ENCODE data around the gene CLECL1.
"Not testable (repeated sequence)": the region's sequence is repeated elsewhere in the genome, so short reads cannot be mapped to it uniquely, and the experiment has no call there.

The CLECL1 gene

DNA sequence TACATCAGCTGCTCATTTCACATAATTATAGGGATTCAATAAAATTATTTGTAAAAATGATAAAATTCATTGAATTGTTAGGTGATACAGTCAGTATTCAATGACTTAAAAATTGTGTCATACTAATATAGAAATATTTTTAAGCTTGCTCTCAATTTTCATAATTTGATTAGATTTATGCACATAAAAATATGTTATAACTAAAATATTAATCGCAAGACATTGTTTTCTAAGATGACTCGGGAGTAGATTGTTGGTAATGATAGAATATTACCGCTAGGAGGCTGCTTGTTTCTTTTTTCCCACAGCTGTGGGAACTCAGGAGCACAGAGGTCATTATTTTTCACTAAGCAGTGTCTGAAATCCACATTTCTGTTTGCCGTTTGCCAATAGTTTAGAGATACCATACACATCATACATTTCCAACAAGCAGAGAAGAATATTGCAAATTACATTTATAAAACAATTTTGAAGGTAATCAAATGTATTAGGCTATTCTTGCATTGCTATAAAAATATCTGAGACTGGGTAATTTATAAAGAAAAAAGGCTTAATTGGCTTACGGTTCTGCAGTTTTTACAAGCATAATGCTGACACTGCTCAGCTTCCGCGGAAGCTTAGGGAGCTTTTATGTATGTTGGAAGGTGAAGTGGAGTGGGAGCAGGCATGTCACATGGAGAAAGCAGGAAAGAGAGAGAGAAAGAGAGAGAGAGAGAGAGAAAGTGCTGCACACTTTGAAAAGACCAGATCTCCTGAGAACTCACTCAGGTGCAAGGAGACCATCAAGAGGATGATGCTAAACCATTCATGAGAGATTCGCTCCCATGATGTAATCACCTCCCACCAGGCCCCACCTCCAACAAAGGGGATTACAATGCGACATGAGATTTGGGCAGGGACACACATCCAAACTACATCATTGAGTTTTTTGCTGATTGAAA is 18.6 kb upstream of the CLECL1 start:
- DNase-seq (ENCODE audit: low read depth) = no peak

DNA sequence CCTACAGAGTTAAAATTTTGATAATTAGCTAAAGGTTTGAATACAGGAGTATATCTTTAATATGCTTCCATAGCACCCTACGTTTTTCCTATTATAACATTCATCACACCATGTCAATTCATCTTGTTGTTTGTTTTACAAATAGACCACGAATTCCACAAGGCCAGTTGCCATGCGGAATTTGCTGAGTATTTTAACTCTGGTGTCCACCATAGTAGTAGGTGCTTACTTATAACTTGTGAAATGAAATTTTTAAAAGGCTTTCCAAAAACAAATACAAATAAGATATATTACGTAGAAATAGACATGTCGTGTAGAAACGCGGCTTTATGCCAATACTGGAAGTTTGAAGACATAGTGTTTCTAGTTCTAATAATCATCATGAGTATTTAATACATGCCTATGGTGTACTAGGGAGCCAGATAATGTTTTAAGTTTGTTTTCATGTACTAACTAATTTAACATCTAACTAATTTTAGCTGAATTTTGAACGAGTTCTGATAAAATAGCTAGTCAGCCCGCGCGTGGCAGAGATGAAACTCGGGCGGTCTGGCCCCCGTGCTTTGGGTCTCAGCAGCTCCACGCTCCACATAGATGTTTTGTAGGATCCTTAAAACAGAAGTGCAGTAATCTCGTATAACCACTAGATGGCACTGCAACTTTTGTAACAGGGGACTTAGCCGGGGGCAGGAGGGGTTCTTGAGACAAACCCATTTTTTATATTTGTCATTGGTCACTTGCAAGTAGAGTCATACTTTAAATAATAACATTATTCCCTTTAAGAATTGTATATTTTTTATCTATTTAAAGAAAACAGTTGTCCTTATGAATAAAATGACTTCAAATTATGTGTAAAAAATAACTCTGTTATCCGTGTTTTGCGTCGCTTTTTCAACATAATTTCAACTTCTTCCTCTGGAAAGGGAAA is 17.6 kb upstream of the CLECL1 start:
- DNase-seq (ENCODE audit: low read depth) = no peak

DNA sequence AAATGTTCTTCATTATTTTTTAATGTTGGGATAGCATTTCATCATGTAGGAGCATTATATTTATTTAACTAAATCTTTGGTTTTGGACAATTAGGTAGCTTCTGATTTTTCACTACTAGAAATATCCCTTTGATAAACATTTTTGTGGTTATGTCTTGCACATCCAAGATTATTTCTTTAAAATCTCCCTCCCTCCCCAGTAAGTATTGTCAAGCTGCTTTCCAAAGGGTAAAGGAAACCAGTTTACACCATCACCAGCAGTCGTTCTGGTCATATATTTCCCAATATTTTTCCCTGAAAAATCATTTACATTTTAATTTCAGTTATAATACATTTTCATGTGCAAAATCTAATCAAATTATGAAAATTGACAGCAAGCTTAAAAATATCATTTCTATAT is 16.7 kb upstream of the CLECL1 start:
- DNase-seq (ENCODE audit: low read depth) = no peak

DNA sequence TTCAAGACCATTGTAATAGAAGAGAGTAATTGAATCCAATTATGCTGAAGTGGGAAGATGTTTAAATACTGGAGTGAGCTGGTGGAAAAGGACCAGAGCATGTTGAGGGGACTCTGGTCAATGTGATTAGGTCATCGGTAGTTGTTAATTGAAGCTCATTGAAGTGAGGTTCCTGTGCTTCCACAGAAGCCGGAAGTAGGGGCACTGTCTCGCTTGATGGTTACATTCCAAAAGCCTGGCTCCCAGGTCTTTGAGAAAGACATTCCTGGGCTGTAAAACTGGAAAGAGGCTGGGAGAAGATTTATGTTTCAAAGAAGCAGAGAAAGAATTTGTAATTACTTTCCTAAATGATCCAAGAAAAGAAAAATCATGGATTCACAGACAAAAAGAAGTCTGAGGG is 12.3 kb upstream of the CLECL1 start:
- no peak for DNase-seq (ENCODE audit: low read depth)

DNA sequence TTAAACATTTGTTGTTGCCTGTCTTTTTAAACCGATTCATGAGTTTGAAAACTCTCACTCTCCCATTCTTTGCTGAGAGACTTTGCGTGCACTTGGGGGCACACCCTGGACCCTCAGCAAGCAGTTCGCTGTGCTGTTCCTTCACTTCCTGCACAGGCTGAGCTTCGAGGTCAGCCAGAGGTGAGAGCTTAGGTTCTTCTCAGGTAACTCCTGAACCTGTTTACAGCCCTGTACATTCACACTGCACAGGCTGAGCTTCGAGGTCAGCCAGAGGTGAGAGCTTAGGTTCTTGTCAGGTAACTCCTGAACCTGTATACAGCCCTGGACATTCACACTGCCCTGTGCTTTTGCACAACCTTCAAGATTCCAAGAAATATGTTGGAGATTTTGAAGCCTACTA is 9.8 kb upstream of the CLECL1 start:
- DNase-seq (ENCODE audit: low read depth) = no peak

DNA sequence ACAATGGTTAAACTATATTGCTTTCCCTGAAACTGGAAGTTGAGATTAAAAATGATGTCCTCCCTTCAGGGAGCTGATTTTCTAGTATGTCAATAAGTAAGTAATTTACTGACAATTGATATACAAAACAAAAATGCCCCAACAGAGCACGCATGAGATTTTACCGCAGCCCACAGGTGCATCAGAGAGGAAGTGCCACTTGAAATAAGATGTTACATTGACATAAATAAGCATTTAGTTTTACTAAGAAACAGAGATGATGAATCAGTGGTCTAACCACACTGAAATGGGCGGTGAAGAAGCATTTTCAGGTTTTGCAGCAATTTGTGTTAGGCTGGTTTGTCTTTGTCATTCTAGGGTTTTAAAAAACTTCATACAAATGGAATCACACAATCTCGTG is 8.8 kb upstream of the CLECL1 start:
- no peak for DNase-seq (ENCODE audit: low read depth)

DNA sequence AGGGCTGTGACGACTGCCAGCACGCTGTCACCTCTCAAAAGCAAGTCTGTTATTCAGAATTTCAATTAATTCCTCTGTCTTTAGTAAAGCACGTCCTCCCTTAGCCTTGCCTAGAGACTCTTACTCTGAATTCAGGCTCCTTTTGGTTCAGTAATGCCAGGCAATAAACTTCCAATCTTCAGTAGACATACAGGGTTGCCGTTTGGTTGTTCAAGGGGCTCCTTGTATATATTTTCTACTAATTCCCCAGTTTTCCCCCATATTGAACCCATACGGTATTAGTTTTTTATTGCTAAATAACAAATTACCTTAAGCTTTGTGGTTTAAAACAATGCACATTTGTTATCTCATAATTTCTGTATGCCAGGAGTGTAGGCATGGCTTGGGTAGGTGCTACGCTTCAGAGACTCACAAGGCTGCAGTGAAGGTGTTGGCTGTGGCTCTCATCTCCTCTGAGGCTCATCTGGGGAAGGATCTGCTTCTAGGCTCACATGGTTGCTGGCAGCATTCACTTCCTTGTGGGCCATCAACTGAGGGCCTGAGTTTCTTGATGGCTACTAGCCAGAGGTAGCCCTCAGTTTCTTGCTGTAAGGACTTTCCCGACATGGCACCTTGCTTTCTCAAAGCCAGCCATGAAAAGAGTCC is 7.3 kb upstream of the CLECL1 start:
- DNase-seq (ENCODE audit: low read depth) = no peak

DNA sequence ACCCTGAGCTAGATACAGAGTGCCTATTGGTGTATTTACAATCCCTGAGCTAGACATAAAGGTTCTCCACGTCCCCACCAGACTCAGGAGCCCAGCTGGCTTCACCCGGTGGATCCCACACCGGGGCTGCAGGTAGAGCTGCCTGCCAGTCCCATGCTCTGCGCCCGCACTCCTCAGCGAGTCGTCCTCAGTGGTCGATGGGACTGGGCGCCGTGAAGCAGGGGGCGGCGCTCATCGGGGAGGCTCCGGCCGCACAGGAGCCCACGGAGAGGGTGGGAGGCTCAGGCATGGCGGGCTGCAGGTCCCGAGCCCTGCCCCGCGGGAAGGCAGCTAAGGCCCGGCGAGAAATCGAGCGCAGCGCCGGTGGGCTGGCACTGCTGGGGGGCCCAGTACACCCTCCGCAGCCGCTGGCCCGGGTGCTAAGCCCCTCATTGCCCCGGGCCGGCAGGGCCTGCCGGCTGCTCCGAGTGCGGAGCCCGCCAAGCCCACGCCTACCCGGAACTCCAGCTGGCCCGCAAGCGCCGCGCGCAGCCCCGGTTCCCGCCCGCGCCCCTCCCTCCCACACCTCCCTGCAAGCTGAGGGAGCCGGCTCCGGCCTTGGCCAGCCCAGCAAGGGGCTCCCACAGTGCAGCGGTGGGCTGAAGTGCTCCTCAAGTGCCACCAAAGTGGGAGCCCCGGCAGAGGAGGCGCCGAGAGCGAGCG is 6.7 kb upstream of the CLECL1 start:
- DNase-seq (ENCODE audit: low read depth) = not testable (repeated sequence)

DNA sequence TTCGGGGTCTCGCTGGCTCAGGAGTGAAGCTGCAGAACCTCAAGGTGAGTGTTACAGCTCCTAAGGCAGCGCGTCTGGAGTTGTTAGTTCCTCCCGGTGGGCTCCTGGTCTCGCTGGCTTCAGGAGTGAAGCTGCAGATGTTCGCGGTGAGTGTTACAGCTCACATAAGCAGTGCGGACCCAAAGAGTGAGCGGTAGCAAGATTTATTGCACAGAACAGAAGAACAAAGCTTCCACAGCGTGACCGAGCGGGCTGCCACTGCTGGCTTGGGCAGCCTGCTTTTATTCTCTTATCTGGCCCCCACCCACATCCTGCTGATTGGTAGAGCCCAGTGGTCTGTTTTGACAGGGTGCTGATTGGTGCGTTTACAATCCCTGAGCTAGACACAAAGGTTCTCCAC is 6.0 kb upstream of the CLECL1 start:
- not testable (repeated sequence) for DNase-seq (ENCODE audit: low read depth)

DNA sequence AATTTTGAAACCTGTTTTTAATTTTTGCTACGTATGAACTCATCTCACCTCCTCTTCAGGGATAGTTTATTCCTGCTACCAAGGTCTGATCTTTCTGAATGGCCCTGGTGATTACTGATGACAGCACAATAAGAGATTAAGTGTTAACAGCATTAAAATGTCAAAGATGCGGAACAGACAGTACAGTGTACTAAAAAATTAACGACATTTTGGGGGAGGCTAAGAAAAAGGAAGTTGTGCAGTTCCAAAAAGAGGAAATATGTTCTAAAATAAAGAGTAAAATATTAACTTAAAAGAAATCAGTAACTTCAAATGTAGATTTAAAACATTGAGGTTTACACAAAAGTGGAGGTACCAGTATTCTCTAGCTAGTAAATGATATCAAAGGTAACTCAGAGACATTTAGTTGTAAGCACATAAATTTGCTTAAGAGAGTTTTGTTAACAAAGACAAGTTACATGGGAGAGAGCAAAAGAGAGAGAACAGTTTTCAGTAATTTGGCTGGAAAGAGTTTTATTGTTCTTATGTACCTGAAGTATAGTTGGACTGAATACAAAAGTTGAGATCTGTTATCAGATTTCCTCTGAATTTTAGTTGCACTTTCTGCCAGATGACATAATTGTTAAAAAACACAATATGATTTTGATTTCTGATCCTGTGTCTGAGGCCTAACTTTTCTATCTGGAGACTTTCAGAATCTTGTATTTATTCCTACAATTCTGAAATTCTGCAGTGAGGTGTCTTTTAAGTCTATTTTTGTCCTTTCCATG is 4.2 kb upstream of the CLECL1 start:
- DNase-seq (ENCODE audit: low read depth) = no peak

DNA sequence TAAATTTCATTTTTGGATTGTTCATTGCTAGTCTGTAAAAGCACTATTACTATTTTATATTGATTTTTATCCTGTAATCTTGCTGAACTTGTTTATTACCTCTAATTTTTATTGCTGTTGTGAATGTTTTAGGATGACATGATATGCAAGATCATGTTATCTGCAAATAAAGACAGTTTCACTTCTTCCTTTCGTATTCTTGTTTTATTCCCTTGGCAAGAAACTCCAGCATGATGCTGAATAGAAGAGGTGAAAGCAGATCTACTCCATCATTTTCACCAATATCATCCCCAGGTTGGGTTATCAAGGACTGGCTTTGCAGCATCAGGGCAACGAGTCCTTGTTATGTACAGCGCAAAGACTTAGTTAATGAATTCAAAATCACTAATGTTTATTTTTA is 2.7 kb upstream of the CLECL1 start:
- DNase-seq (ENCODE audit: low read depth) = no peak

DNA sequence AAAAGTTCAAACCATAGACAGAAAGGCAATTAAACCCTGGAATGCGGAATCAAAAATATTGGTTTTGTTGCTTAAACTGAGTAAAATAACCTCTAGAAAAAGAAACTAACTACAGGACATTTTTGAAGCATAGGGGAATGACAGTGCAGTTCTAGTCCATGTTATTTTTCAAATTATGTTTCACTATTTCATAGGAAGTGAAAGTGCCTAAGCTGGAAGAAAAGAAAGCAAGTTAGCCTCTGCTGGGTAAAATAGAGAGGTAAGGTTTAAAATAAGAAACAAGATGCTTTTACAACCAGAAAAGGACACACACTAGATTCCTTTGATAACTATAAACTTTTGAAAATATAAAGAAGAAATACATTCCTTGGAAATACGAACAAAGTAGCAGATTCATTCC is 1.1 kb downstream of the CLECL1 start:
- DNase-seq (ENCODE audit: low read depth) = no peak

DNA sequence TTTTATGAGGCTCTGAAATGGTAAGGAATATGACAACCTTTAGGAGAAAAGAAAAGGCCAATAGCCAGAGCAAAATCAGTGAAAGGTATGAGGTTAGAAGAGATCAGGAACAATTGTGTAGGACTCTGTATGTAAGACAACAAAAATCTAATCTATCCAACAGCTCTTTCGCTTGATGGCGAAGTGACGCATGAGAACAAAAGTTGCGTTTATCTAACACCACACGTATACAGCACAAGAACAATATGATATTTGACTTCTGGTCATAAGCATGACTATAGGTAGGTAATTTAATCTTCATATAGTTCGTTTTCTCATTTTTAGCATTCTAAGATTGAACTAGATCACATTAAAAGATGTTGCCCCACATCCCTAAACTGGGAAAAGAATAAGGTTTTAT is 1.5 kb downstream of the CLECL1 start:
- DNase-seq (ENCODE audit: low read depth) = no peak

DNA sequence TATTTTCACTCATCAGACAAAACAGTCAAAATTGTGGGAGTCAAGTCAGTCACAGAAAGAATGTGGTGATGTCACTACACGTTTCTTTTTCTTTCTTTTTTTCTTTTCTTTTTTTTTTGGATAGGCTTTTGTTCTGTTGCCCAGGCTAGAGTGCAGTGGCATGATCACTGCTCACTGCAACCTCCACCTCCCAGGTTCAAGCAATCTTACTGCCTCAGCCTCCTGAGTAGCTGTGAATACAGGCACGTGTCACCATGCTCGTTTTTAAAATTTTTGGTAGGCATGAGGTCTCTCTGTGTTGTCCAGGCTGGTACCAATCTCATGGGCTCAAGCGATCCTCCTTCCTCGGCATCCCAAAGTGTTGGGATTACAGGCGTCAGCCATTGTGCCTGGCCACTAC is 2.3 kb downstream of the CLECL1 start:
- no peak for DNase-seq (ENCODE audit: low read depth)

DNA sequence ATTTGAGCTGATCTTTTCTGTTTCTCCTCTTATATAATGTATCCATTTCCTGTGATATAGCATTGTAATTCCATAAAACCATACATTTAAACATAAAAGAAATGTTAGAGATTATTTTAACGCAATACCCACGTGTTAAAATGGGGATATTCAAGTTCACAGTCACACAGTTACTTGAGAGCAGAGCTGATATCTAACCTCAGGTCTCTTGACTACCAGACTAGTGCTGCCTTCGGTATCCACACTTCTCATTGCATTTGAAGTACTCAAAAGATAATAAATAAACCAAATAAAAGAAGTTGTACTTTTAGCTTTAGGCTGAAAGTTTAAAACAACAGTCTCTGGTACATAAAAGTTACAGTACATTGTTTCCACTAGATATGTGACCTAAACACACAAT is 2.9 kb downstream of the CLECL1 start:
- DNase-seq (ENCODE audit: low read depth) = no peak

DNA sequence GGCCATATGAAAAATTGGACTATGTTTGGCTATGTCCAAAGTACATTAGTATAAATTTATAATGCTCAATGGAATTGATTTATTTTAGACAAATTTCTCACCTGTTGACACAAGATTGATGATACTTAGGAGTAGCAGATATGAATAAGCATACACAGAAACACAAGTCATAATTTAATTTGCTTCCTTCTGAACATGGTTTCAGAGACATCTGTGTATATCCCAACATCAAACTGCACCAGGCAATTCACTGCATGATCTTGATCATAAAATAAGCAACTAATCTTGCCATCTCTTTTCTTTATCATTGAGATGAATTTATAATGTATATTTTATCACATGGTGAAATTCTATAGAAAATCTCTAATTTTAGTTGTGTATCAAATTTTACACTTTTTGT is 3.8 kb downstream of the CLECL1 start:
- no peak for DNase-seq (ENCODE audit: low read depth)

DNA sequence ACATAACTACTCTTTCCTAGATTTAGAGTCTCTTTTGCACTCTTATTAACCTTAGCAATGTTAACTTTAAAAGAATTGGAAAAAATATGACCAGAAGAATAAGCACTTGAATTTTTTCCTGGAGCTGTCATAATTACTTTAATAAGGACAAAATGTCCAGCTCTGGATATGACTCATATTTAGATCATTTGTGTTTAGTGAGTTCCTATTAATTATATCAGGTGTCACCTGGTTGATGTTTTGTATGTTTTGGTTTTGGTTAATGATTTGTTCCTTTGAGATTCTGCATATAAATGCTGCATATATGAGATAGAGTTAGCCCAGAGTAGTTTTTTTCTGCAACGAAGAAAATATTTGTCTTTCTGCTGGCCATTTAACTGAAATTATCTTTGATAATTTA is 5.1 kb downstream of the CLECL1 start:
- no peak for DNase-seq (ENCODE audit: low read depth)

DNA sequence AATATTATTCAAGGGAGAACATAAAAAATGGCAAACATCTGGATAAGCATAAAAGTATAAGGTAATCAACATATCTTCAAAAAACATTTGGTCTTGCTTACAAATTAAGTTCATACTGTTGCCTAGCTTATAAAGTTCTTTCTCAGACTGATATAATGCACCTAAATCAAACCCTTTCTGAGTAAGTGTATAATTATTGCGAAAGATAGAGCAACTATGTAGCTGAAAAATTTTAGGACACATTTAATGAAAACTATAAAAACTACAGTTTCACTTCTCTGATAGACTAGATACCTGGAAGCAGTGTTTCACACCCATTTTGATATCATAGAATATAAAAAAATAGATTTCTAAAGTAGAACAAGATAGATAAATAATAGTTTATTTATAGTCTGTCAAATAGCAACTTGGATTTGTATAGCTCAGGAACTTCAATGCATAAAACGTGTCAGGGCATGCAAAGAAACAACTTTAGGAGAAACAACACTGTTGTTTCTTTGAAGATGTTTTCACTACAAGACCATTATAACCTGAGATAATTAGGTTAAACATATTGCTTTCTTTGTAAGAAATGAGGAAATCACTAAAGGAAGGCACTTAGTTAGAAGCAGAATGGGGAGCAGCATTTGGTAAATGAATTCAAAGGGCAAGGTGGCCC is 7.6 kb downstream of the CLECL1 start:
- DNase-seq (ENCODE audit: low read depth) = no peak

DNA sequence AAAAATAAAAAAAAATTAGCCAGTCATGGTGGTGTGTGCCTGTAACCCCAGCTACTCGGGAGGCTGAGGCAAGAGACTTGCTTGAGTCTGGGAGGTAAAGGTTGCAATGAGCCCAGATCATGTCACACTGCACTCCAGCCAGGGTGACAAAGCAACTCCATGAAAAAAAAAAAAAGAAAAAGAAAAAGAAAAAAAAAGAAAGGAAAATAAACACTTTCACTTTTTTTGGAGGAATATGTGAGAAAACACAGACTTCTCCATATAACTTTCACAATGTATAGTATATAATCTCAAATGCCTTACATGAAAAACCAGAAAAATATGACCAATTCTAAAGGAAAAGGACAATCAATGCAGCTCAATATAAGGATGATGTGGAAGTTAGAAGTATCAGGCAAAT is 8.9 kb downstream of the CLECL1 start:
- no peak for DNase-seq (ENCODE audit: low read depth)

DNA sequence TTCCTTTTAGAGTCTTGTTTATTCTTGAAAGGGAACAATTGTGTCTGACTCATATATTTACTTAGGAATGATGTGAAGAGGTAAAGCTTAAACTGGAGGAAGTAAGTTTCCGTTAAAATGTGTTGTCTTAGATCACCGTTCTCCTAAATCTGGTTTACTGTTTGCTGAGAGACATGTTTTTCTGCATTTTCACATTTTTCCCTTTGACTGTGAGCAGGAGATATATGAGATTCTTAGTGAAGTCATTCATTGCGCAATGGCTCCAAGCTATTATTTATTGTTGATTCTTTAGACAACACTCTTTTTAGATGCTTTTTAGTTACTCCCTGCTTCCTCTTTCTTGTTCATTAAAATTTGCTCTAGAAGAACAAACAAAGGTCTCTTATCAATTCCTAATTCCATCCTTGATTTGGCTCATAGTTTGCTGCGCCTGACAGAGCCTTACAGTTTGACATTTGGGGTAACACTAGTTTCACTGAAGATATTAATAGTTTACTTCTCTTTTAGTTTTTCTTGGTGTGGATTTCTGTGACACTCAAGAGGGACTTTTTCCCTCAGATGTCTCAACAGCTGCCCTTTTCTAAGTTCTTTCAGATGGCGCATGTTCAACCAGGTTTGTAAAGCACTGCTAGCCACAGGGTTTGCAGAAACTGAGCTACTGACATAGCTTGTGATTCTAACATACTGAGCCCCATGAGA is 11.4 kb downstream of the CLECL1 start:
- DNase-seq (ENCODE audit: low read depth) = no peak

Measured in non-pigmented ciliary epithelial cell (primary cell).